ENCODE measurements around the gene SERPINB2.
"Not testable (repeated sequence)": the region's sequence is repeated elsewhere in the genome, so short reads cannot be mapped to it uniquely, and the experiment has no call there.

SERPINB2 gene

DNA sequence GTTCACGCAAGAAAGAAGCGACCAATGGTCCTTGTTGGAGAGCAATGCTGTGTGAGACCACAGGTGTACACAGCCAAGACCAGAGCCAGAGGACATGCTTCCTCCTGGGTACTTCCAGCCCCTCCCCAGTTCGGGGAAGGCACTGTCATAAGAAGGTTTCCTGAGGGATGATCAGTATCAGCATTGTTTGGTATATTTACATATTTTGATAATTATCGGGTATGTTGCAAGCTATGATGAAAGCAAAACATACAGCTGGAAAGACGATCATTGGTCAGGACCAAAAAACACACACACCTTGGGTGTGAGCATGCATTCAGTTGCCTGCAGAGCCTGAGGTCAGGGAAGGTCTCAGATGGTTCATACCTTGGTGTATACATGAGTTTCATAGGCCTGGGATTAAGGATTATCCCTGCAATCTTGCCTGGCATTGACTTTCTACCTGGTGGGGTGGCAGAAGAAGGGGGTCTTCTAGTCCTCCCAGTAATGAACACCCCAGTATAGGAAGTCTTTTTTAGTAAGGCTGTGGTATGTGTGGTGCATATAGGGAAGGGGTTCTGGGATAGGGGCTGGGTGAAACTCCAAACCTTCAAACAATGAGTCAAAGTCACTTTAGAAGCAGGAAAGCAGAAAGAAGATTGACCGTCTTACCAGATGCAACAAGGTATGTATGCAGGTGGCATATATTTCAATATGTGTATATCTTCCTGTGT is 2.9 kb downstream of the SERPINB2 start:
- DNase-seq: no peak

- no peak for DNase-seq
Measured at GRCh38 chr18:63890950-63891304, 3.4 kb downstream of the SERPINB2 start.

GRCh38 chr18:63892566-63892965 is 5.1 kb downstream of the SERPINB2 start:
- no peak for DNase-seq

GRCh38 chr18:63894106-63894772 is 6.7 kb downstream of the SERPINB2 start:
- DNase-seq: no peak

- no peak for DNase-seq
Measured at GRCh38 chr18:63895190-63895589, 7.7 kb downstream of the SERPINB2 start.

DNA sequence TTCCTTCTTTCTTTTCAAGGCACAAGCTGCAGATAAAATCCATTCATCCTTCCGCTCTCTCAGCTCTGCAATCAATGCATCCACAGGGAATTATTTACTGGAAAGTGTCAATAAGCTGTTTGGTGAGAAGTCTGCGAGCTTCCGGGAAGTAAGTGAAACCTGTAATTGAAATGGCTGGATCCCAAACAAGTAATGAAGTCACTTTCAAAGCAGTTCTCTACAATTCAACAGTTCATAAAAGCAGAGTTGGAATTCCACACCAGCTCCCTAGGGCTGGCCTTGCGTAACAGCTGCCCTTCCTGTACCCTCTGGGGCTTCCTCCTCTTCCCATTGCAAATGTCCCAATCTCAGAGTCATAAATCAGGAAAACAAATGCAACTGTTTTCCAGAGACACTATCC is 9.6 kb downstream of the SERPINB2 start:
- DNase-seq: no peak

GRCh38 chr18:63899206-63899605 is 11.7 kb downstream of the SERPINB2 start:
- no peak for DNase-seq

GRCh38 chr18:63903851-63904570 is 16.5 kb downstream of the SERPINB2 start:
- DNase-seq: no peak

DNA sequence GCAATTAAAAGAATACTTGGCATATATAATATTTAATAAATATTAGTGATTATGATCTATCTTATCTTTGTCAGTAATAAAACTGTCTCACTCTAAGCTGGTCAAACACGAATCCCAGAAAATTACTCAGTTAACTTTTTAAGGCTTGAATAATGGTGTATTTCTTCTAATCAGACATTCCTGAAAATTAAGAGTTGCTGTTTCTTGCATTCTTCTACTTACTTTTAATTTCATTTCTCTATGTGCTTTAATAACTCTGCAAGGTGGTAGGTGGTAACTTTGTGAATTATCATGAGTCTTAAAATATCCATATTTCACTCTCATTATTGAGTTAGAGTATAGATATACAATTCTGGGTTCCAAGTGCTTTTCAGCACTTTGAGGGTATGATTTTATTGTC is 17.2 kb downstream of the SERPINB2 start:
- DNase-seq: no peak

DNA sequence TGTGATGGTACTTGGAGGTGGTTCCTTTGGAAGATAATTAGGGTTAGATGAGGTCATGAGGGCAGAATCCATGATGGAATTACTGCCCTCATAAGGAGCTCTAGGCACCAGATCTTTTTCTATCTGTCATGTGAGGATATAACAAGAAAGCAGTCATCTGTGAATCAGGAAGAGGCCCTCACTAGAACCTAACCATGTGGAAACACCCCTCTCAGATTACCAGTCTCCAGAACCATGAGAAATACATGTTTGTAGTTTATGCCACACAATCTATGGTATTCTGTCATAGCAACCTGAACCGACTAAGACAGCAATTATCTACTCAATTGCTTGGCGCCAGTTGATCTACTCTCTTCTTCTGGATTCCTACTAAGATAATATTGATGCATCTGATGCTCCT is 17.9 kb downstream of the SERPINB2 start:
- DNase-seq: no peak

DNA sequence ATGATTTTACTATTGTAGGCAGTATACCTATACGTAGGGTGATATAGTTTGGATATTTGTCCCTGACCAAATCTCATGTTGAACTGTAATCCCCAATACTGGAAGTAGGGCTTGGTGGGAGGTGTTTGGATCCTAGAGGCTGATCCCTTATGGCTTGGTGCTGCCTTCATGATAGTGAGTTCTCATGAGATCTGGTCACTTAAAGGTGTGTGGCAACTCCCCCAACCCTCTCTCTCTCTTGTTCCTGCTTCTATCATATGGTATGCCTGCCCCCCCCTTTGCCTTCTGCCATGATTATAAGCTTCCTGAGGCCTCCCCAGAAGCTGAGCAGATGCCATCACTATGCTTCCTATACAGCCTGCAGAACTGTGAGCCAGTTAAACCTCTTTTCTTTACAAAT is 18.6 kb downstream of the SERPINB2 start:
- no peak for DNase-seq

DNA sequence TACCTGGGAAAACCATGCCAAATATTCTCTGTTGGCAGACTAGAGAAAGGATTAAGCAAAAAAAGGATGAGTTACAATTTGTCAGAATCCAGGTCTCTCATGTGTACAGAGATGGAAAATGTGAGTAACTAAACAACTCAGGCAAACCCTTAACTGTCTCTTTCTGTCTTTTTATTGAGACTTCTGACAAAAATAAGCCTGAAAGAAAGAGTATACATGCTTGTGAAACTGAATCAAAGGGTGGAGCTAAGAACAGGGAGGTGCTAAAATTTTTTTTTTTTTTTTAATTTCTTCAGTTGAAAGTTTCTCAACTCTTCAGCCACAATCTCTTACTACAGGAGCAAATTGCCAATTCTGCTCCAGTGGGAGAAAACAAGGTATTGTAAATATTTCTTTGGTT is 20.2 kb downstream of the SERPINB2 start, which contains the start of gene SERPINB10:
TSS of gene SERPINB10 (plus strand) at position 295 of the 400 bp plus-strand sequence. CDS start 7,553 bp downstream, outside the sequence.
- DNase-seq: no peak

DNA sequence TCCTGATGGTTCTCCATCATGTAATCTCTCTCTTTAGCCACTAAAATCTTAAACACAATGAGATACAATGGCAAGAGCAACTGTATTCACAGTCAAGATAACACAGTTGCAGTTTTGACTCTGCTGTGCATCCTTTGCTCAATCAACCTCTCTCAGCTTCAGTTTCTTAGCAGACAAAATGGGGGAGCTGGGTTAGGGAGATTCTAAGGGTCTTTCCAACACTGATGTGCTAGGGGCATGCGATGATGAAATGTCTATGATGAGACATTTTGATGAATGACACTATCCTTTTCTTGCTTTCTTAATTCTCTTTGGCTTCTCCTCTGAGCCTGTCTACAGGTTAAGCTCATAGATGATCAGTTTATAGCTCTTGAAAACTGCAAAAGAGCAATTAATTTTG is 21.4 kb downstream of the SERPINB2 start:
- no peak for DNase-seq

DNA sequence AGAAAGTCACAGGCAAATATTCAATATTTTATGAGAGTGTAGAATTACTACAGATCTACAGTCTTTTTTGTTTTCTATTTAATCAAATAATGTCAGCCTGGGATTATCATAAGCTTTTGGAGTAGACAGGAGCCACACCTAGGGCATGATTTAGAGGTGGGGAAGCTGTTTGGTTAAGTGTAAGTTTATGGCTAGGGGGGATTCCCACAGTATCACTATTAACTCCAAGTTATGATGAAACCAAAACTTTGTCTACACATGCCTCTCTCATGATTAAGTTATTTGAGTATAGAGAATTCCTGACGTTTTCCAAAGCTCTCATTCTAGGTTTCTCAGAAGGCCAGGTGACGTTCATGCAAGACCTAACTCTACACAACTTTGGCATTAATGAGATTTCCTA is 22.4 kb downstream of the SERPINB2 start:
- no peak for DNase-seq

DNA sequence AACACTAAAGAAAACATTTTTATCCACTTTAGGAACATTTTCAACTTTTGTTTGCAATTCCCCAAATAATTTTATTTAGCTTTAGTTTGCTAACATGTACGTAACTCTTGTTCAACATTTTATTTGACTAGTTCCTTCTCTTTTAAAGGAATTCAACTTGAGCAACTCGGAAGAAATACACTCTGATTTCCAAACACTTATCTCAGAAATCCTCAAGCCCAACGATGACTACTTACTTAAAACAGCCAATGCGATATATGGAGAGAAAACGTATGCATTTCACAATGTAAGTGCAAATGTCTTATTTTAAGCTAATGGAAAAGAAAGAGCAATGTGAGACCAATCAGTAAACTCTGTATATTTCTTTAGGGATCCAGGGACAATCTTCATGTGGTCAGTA is 30.3 kb downstream of the SERPINB2 start:
- DNase-seq: no peak

DNA sequence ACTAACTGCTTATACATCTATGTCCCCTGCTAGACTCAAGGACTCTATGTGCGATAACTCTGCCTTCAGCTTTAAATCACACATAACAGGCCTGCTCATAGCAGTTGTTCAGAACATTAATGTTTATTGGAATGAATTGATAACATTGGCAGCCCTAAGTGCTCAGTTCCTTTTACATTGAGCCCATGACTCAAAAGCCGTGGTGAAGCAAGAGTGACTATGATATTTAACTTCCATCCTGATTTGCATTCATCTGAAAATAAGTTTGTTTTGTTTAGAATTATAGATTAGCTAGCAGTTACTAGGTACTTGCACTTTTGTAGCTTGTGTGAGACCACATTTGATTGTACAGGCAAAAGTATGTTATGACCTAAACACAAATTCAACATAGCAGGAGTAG is 34.5 kb downstream of the SERPINB2 start:
- no peak for DNase-seq

DNA sequence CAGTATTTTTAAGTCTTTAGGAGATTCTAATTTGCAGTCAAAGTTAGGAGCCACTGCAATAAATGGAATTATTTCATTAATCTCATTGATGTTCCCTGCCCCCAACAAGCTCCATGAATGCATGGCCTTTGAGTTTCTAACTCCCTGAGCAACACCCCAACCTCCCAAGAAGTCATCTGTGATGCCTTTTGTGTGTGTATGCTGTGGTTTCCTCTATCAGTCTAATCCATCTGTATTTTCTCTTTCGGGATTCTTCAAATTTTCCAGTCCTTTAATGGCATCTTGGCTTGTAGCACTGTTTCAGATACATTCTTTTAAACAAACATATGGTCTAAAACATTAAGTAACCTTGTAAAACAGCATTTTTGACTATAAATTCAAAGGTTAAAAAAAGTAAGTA is 37.0 kb downstream of the SERPINB2 start:
- DNase-seq: no peak

GRCh38 chr18:63928331-63928730 is 40.8 kb downstream of the SERPINB2 start:
- DNase-seq: no peak

DNA sequence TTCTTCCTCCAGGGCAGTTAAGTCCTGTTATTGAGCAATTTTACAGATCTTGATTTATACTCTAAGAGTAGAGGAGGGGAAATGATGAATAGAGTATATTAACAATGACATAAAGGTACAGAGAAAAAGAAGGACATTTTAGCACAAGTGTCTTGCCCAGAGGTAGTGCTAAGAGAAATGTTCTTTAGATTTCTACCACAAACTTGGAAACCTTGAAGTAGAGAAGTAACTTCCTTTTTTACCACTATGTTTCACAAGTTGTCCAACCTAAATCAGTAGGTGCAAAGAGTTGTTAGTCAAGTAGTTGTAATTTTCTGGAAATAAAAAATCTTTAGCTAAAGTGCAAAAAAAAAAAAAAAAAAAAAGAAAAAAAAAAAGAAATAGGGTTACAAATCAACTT is 41.9 kb downstream of the SERPINB2 start:
- DNase-seq: not testable (repeated sequence)

GRCh38 chr18:63930773-63931354 is 43.4 kb downstream of the SERPINB2 start:
- no peak for DNase-seq

- DNase-seq: peak; percentile 90
Measured at GRCh38 chr18:63936156-63936931, 48.8 kb downstream of the SERPINB2 start.

GRCh38 chr18:63936932-63937393 is 49.5 kb downstream of the SERPINB2 start:
- no peak for DNase-seq

DNA sequence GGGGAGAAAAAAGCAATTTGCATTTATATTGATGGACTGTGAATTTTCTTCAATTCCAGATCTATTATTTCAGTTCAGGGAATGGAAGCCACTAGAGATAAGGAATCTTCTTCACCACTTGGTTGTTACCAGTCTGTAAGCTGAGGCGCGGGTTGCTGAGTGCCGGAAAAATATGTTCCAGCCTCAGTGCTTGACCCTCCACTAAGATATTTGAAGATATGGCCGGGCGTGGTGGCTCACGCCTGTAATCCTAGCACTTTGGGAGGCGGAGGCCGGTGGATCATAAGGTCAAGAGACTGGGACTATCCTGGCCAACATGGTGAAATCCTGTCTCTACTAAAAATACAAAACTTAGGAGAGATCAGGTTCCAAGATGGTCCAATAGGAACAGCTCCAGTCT is 52.5 kb downstream of the SERPINB2 start:
- DNase-seq: no peak

Data from NCI-H510A (cell line).